Measurements from ENCODE around the gene GPC1. TPM values are rescaled to one million over a fixed set of nuclear protein-coding genes. Genes with fewer than 3 reads are reported as not detected.

GPC1 gene
- total RNA-seq, 1 donor from 2014 or later, result 5.9 TPM

GRCh38 chr2:240461471-240462072, 26.1 kb downstream of the GPC1 start:
- no peak overlapping the region for H3K4me3 Mint-ChIP-seq
- no peaks in the 10 kb centered on the region for H3K9me3 Mint-ChIP-seq
- intact Hi-C loops (cut with micrococcal nuclease), result no loop called here

GRCh38 chr2:240462073-240462706, 26.7 kb downstream of the GPC1 start:
- intact Hi-C loops (cut with micrococcal nuclease), result no loop called here
- H3K27me3 Mint-ChIP-seq, result no peaks in the 10 kb centered on the region
- no peak overlapping the region for H3K27ac Mint-ChIP-seq
- DNase-seq, result no peak
- H3K36me3 Mint-ChIP-seq (ENCODE audit: low read depth), result no peaks in the 10 kb centered on the region
- no peak overlapping the region for H3K4me3 Mint-ChIP-seq
- H3K4me1 Mint-ChIP-seq, result no peaks in the 10 kb centered on the region
- no peaks in the 10 kb centered on the region for H3K9me3 Mint-ChIP-seq

More at GRCh38 chr2:240461471-240462072, 26.1 kb downstream of the GPC1 start:
- no peaks in the 10 kb centered on the region for H3K36me3 Mint-ChIP-seq (ENCODE audit: low read depth)
- DNase-seq, result no peak
- H3K4me1 Mint-ChIP-seq, result no peaks in the 10 kb centered on the region
- H3K27me3 Mint-ChIP-seq, result peaks cover under 1% of the 10 kb centered on the region
- H3K27ac Mint-ChIP-seq, result no peak overlapping the region

- no peak overlapping the region for H3K27ac Mint-ChIP-seq
- DNase-seq, result no peak
- intact Hi-C loops (cut with micrococcal nuclease), result no loop called here
These were observed 27.3 kb downstream of the GPC1 start for GRCh38 chr2:240462707-240463273.

GRCh38 chr2:240463274-240463865, 27.9 kb downstream of the GPC1 start:
- H3K27ac Mint-ChIP-seq, result no peak overlapping the region
- DNase-seq, result no peak
- H3K9me3 Mint-ChIP-seq, result no peaks in the 10 kb centered on the region
- H3K4me3 Mint-ChIP-seq, result no peak overlapping the region
- intact Hi-C loops (cut with micrococcal nuclease), result no loop called here
- H3K36me3 Mint-ChIP-seq (ENCODE audit: low read depth), result no peaks in the 10 kb centered on the region
- H3K4me1 Mint-ChIP-seq, result no peaks in the 10 kb centered on the region
- H3K27me3 Mint-ChIP-seq, result no peaks in the 10 kb centered on the region

More at GRCh38 chr2:240462707-240463273, 27.3 kb downstream of the GPC1 start:
- Mint-ChIP-seq H3K9me3 (no peaks in the 10 kb centered on the region), H3K36me3 (ENCODE audit: low read depth) (no peaks in the 10 kb centered on the region), H3K4me1 (no peaks in the 10 kb centered on the region), H3K4me3 (no peak overlapping the region), H3K27me3 (no peaks in the 10 kb centered on the region)

- DNase-seq, result no peak
- no peaks in the 10 kb centered on the region for H3K4me1 Mint-ChIP-seq
- H3K27ac Mint-ChIP-seq, result no peak overlapping the region
- H3K27me3 Mint-ChIP-seq, result no peaks in the 10 kb centered on the region
- no peak overlapping the region for H3K4me3 Mint-ChIP-seq
- intact Hi-C loops (cut with micrococcal nuclease), result no loop called here
- H3K36me3 Mint-ChIP-seq (ENCODE audit: low read depth), result no peaks in the 10 kb centered on the region
- H3K9me3 Mint-ChIP-seq, result no peaks in the 10 kb centered on the region
These were observed 28.5 kb downstream of the GPC1 start for GRCh38 chr2:240463866-240464481.

GRCh38 chr2:240464514-240465241, 29.2 kb downstream of the GPC1 start:
- Mint-ChIP-seq H3K36me3 (ENCODE audit: low read depth) (no peaks in the 10 kb centered on the region), H3K9me3 (no peaks in the 10 kb centered on the region), H3K27me3 (no peaks in the 10 kb centered on the region), H3K27ac (no peak overlapping the region), H3K4me3 (no peak overlapping the region), H3K4me1 (no peaks in the 10 kb centered on the region)
- intact Hi-C loops (cut with micrococcal nuclease), result no loop called here
- DNase-seq, result no peak

GRCh38 chr2:240465268-240465764, 29.9 kb downstream of the GPC1 start:
- Mint-ChIP-seq H3K27ac (no peak overlapping the region), H3K36me3 (ENCODE audit: low read depth) (no peaks in the 10 kb centered on the region), H3K4me3 (no peak overlapping the region), H3K4me1 (no peaks in the 10 kb centered on the region), H3K9me3 (no peaks in the 10 kb centered on the region), H3K27me3 (no peaks in the 10 kb centered on the region)
- DNase-seq, result no peak
- intact Hi-C loops (cut with micrococcal nuclease), result no loop called here

GRCh38 chr2:240465765-240466578, 30.5 kb downstream of the GPC1 start:
- no peak for DNase-seq
- H3K27me3 Mint-ChIP-seq, result no peaks in the 10 kb centered on the region
- no peak overlapping the region for H3K4me3 Mint-ChIP-seq
- H3K36me3 Mint-ChIP-seq (ENCODE audit: low read depth), result no peaks in the 10 kb centered on the region
- H3K4me1 Mint-ChIP-seq, result no peaks in the 10 kb centered on the region
- H3K27ac Mint-ChIP-seq, result no peak overlapping the region
- no peaks in the 10 kb centered on the region for H3K9me3 Mint-ChIP-seq
- intact Hi-C loops (cut with micrococcal nuclease), result no loop called here

- DNase-seq, result no peak
- no peaks in the 10 kb centered on the region for H3K36me3 Mint-ChIP-seq (ENCODE audit: low read depth)
- intact Hi-C loops (cut with micrococcal nuclease), result no loop called here
- no peak overlapping the region for H3K27ac Mint-ChIP-seq
- H3K27me3 Mint-ChIP-seq, result no peaks in the 10 kb centered on the region
- H3K4me3 Mint-ChIP-seq, result no peak overlapping the region
- H3K4me1 Mint-ChIP-seq, result no peaks in the 10 kb centered on the region
- no peaks in the 10 kb centered on the region for H3K9me3 Mint-ChIP-seq
These were observed 31.2 kb downstream of the GPC1 start for GRCh38 chr2:240466579-240467148.

GRCh38 chr2:240467149-240467642, 31.7 kb downstream of the GPC1 start:
- no peak overlapping the region for H3K27ac Mint-ChIP-seq
- no peak for DNase-seq
- intact Hi-C loops (cut with micrococcal nuclease), result no loop called here
- H3K27me3 Mint-ChIP-seq, result no peaks in the 10 kb centered on the region
- H3K4me1 Mint-ChIP-seq, result no peaks in the 10 kb centered on the region
- H3K9me3 Mint-ChIP-seq, result no peaks in the 10 kb centered on the region
- H3K4me3 Mint-ChIP-seq, result no peak overlapping the region
- H3K36me3 Mint-ChIP-seq (ENCODE audit: low read depth), result no peaks in the 10 kb centered on the region

GRCh38 chr2:240467659-240468302, 32.3 kb downstream of the GPC1 start:
- no peak for DNase-seq
- H3K27ac Mint-ChIP-seq, result no peak overlapping the region
- H3K36me3 Mint-ChIP-seq (ENCODE audit: low read depth), result peaks cover 2% of the 10 kb centered on the region
- H3K4me3 Mint-ChIP-seq, result no peak overlapping the region
- H3K9me3 Mint-ChIP-seq, result no peaks in the 10 kb centered on the region
- H3K4me1 Mint-ChIP-seq, result no peaks in the 10 kb centered on the region
- intact Hi-C loops (cut with micrococcal nuclease), result no loop called here
- H3K27me3 Mint-ChIP-seq, result no peaks in the 10 kb centered on the region
